Ectodermal cell (in vitro differentiated cells): ENCODE measurements around the gene ZC3H7B.

Experiments used
- H3K27ac ChIP-seq: 2 replicates; pipeline ENCODE4 v1.7.0; 2013; ENCODE audit warnings: mild to moderate bottlenecking, low read depth, low read length; ENCODE audit not compliant: insufficient read depth, poor library complexity, severe bottlenecking
- H3K27me3 ChIP-seq: 2 replicates; pipeline ENCODE4 v1.7.0; 2013; ENCODE audit warnings: mild to moderate bottlenecking, low read length; ENCODE audit not compliant: insufficient read depth, control insufficient read depth, poor library complexity, severe bottlenecking
- H3K36me3 ChIP-seq: one replicate; pipeline ENCODE4 v1.7.0; 2013; ENCODE audit warnings: low read length; ENCODE audit not compliant: control insufficient read depth, insufficient read depth
- H3K4me1 ChIP-seq: one replicate; pipeline ENCODE4 v1.7.0; 2013; ENCODE audit warnings: low read length; ENCODE audit not compliant: control insufficient read depth, insufficient read depth
- H3K4me3 ChIP-seq: 2 replicates; pipeline ENCODE4 v1.7.0; 2013; ENCODE audit warnings: low read depth, low read length, control low read depth; ENCODE audit not compliant: insufficient read depth
- H3K9me3 ChIP-seq: 2 replicates; pipeline ENCODE4 v1.7.0; 2013; ENCODE audit warnings: mild to moderate bottlenecking, low read length, moderate library complexity; ENCODE audit not compliant: control insufficient read depth
- WGBS, 2 experiments: methylation state at CpG; one replicate each; pipeline ENCODE4 v1.1.7; 2013; ENCODE audit warnings: missing lambda C conversion rate in 2 of 2; 5-methylcytosine and 5-hydroxymethylcytosine counted together

The ZC3H7B gene

DNA sequence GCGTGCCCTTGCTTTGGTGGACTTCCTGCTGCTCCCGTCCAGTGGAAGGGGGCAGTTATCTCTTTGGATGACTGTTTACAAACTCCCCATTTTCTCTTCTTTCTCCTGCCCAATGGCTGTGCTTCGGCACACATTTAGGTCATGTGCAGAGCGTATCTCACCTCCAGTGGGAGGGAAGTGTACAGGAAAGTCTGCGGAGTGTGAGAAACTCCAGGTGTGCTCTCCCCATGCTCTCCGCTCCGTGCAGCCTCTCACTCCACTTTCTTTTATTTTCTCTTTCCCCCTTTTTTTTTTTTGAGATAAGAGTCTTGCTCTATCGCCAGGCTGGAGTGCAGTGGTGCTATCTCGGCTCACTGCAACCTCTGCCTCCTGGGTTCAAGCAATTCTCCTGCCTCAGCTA is 68.5 kb downstream of the ZC3H7B start:
- Histone ChIP-seq H3K27ac (no peak overlapping the region), H3K9me3 (no peaks in the 10 kb centered on the region), H3K4me3 (no peak overlapping the region), H3K36me3 (no peaks in the 10 kb centered on the region), H3K27me3 (no peaks in the 10 kb centered on the region), H3K4me1 (peaks cover 24% of the 10 kb centered on the region)
- WGBS, 2 experiments = 91 to 95% methylated on average over 9 of the region's 9 CpGs

DNA sequence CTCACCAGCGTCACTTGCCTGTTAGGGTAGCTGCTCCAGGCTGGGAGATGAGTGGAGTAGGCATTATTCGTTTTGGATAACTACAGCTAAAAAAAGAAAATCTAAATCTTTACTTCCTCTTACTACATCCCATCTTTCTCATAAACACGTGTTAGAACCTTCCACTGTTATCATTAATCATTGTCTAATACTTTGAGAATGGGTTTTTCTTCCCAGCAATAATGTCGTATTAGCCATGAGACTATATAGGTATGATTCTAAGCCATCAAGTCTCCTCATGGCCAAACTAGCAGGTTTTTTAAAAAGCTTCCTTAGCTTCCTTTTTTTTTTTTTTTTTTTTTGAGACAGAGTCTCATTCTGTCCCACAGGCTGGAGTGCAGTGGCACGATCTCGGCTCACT is 76.5 kb downstream of the ZC3H7B start:
- Histone ChIP-seq H3K27me3 (no peaks in the 10 kb centered on the region), H3K9me3 (no peaks in the 10 kb centered on the region), H3K36me3 (no peaks in the 10 kb centered on the region), H3K4me3 (no peak overlapping the region), H3K27ac (no peak overlapping the region), H3K4me1 (peaks cover 1% of the 10 kb centered on the region)
- 87 to 92% methylated on average over 5 to 6 of the region's 6 CpGs for WGBS, 2 experiments

GRCh38 chr22:41380993-41381328 is 79.6 kb downstream of the ZC3H7B start:
- H3K27ac ChIP-seq = peak overlapping the region; percentile 100
- WGBS, 2 experiments = 3 to 4% methylated on average over 22 of the region's 22 CpGs
- H3K36me3 ChIP-seq = no peaks in the 10 kb centered on the region
- H3K9me3 ChIP-seq = no peaks in the 10 kb centered on the region
- no peaks in the 10 kb centered on the region for H3K27me3 ChIP-seq
- H3K4me1 ChIP-seq = peaks cover 11% of the 10 kb centered on the region
- peak overlapping the region; percentile 36 for H3K4me3 ChIP-seq

DNA sequence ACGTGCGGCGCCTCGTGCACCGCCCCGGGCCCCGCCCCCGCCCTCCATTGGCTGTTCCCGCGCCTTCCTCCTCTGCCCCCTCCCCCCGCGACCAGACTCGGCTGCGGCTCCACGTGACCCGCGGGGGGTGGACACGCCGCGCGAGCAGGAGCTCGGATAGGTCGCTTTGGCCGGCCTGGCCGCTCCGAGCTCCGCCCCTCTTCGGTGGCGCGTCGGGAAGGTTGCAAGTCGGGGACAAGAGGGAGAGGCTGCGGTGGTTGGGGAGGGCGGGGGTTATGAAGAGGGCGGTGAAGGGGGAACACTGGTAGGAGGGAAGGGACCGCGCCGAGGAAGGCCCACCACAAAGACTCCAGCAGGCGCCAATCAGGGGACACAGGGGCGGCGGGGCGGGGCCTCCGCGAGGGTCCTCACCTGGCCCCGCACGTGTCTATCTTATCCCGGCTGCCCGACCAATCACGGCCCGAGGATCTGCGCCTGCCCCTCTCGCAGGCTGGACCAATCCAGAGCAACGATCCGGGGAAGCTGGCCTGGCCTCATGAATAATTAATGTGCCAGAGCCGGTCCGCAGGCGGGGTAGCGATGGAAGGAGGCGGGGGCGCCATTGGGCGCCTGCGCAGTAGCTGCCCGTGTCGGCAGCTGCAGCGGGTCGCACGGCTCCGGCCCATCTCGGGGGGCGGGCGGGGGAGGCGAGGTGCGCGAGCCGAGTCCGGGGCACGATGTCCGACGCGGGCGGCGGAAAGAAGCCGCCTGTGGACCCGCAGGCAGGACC is 80.2 kb downstream of the ZC3H7B start, which contains the start of gene TEF:
Gene TEF (plus strand): TSS at position 614 of the 769 bp plus-strand sequence. CDS start 103 bp downstream, at position 717.
- Histone ChIP-seq H3K9me3 (no peaks in the 10 kb centered on the region), H3K36me3 (no peaks in the 10 kb centered on the region), H3K4me3 (peak within 1 kb of the TSS; percentile 74), H3K4me1 (peaks cover 11% of the 10 kb centered on the region), H3K27me3 (no peaks in the 10 kb centered on the region), H3K27ac (peak within 1 kb of the TSS; percentile 100)
- 0 to 1% methylated on average over 81 to 84 of the region's 84 CpGs for WGBS, 2 experiments

DNA sequence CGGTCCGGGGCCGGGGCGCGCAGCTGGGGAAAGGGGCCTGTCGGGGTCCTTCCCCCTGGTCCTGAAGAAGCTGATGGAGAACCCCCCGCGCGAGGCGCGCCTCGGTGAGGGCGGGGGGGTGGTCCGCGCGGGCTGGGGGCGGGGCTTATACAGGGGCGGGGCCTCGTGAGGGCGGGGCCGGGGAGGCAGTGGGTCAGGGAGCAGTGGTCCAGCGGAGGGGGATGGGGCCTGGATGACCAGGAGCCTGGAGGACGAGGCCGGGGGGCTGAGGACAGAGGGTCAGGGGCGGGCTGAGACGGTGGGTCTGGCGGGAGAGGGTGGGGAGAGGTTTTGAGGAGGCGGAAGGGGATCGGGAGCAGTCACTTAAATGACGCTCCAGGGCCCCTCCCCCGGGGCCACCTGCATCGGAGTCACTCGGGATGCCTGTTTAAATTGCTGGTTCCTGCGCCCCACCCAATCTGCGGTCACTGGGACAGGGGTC is 80.8 kb downstream of the ZC3H7B start:
- peak overlapping the region; percentile 74 for H3K4me3 ChIP-seq
- WGBS, 2 experiments = 1% methylated on average over 35 of the region's 35 CpGs
- H3K27me3 ChIP-seq = no peaks in the 10 kb centered on the region
- peaks cover under 1% of the 10 kb centered on the region for H3K36me3 ChIP-seq
- H3K27ac ChIP-seq = peak overlapping the region; percentile 100
- H3K4me1 ChIP-seq = peaks cover 11% of the 10 kb centered on the region
- H3K9me3 ChIP-seq = no peaks in the 10 kb centered on the region

- Histone ChIP-seq H3K9me3 (no peaks in the 10 kb centered on the region), H3K4me3 (peak overlapping the region; percentile 74), H3K27ac (no peak overlapping the region), H3K4me1 (peaks cover 11% of the 10 kb centered on the region), H3K27me3 (no peaks in the 10 kb centered on the region), H3K36me3 (peaks cover 5% of the 10 kb centered on the region)
- 40 to 44% methylated on average over 19 of the region's 19 CpGs for WGBS, 2 experiments
Measured at GRCh38 chr22:41382610-41383009, 81.3 kb downstream of the ZC3H7B start.

- Histone ChIP-seq H3K4me1 (peaks cover 11% of the 10 kb centered on the region), H3K36me3 (peaks cover 9% of the 10 kb centered on the region), H3K9me3 (no peaks in the 10 kb centered on the region), H3K27me3 (no peaks in the 10 kb centered on the region), H3K4me3 (peak overlapping the region; percentile 74), H3K27ac (no peak overlapping the region)
- 88 to 98% methylated on average over 5 of the region's 5 CpGs for WGBS, 2 experiments
Measured at GRCh38 chr22:41383085-41383484, 81.8 kb downstream of the ZC3H7B start.

- no peak overlapping the region for H3K4me3 ChIP-seq
- peaks cover 14% of the 10 kb centered on the region for H3K36me3 ChIP-seq
- no peaks in the 10 kb centered on the region for H3K9me3 ChIP-seq
- H3K4me1 ChIP-seq = peaks cover 11% of the 10 kb centered on the region
- no peak overlapping the region for H3K27ac ChIP-seq
- H3K27me3 ChIP-seq = no peaks in the 10 kb centered on the region
Measured at GRCh38 chr22:41384128-41384527, 82.8 kb downstream of the ZC3H7B start.

DNA sequence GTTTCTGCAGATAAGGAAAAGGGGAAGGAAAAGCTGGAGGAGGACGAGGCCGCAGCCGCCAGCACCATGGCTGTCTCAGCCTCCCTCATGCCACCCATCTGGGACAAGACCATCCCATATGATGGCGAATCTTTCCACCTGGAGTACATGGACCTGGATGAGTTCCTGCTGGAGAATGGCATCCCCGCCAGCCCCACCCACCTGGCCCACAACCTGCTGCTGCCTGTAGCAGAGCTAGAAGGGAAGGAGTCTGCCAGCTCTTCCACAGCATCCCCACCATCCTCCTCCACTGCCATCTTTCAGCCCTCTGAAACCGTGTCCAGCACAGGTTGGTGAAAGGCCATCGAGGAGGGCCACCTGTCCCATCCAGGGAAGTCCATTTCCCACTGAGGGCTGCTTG is 86.0 kb downstream of the ZC3H7B start:
- no peak overlapping the region for H3K4me3 ChIP-seq
- H3K27me3 ChIP-seq = no peaks in the 10 kb centered on the region
- peaks cover 20% of the 10 kb centered on the region for H3K36me3 ChIP-seq
- WGBS, 2 experiments = 94 to 95% methylated on average over 7 of the region's 7 CpGs
- peaks cover 11% of the 10 kb centered on the region for H3K4me1 ChIP-seq
- no peaks in the 10 kb centered on the region for H3K9me3 ChIP-seq
- H3K27ac ChIP-seq = no peak overlapping the region

GRCh38 chr22:41394012-41394356 is 92.7 kb downstream of the ZC3H7B start:
- 91% methylated on average over 11 of the region's 11 CpGs for WGBS, 2 experiments
- no peak overlapping the region for H3K4me3 ChIP-seq
- H3K27ac ChIP-seq = no peak overlapping the region
- H3K36me3 ChIP-seq = peaks cover 40% of the 10 kb centered on the region
- no peaks in the 10 kb centered on the region for H3K4me1 ChIP-seq
- H3K9me3 ChIP-seq = no peaks in the 10 kb centered on the region
- H3K27me3 ChIP-seq = no peaks in the 10 kb centered on the region
